DMS 273 (cell line): ENCODE results near the gene RAB1A.
"Not testable (repeated sequence)": the region's sequence is repeated elsewhere in the genome, so short reads cannot be mapped to it uniquely, and the experiment has no call there.

ENCODE experiments used
- DNase-seq: peaks from one replicate; lab custom pipeline; 2025; ENCODE audit not compliant: unreplicated experiment; lab: John Stamatoyannopoulos, UW

RAB1A gene

DNA sequence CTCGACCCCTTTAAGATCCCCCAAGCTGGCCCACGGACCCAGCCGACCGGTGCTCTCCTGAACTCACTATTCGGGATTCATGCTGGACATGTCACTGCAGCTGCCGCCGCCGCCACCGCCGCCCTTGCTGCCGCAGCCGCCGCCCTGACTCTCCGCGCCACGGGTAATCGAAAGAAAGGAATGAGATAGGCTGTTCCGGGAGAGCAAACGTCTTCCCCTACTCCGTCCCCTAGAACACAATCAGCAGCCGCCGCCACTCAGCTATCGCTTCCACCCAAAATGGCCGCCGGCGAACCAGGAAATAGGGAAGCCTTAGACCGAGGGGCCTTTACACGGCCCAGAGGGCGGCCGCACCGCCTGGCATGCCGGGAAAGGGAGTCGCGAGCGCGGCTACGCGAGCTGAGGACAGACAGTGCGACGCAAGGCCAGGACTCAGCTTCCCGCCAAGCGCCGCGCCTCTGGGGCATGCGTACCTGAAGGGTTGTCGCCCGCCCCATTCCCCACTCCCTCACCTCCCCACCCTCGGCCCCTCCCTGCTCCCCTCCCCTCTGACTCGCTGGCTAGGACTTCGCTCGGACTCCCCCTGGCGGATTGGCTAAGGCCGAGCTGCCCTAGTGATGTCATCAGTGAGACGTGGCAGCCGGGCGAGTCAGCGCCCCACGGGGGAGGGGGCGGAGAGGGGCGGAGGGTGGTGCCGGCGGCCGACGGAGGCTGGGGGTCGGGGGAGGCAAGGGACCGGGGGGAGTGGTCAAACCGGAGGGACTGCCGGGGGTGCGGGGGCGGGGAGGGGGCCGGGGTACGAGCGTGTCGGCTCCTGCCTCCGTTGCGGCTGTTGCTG, at the start of gene RAB1A:
RAB1A (minus strand) TSS at position 281 of the 838 bp plus-strand sequence; CDS start at position 90, 191 bp downstream.
- peak; percentile 100 for DNase-seq

DNA sequence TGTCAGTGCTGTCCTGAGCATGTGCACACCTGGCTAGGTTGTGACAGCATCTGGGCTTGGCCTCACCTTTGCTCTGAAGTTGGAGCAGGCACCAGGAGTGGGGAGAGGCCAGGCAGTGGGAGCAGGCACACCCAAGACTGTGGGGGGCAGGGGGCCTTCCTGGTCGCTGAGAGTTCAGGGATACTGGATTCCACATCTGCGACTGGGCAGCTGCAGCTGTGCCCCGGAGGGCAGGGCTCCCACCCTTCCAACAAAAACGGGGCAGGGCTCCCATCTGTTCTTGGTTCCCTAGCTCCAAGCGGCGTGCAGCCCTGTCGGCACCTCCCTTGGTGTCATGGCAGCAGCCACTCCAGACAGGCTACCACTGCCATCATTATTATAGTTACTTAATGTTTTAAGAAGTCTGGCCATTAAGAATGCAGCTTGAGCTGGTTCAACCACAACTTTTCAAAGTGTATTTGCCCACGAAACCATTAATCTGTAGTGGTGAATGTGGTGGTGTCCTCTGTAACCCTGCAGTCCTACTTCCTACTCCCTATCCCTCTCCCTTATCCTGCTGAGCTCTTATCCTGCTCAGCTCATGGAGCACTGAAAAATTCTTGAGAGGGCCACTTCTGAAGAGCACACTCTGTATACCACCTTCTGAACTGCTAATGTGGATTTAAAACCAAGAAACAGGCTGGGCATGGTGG, 48.0 kb upstream of the RAB1A start:
- DNase-seq: peak; percentile 43

DNA sequence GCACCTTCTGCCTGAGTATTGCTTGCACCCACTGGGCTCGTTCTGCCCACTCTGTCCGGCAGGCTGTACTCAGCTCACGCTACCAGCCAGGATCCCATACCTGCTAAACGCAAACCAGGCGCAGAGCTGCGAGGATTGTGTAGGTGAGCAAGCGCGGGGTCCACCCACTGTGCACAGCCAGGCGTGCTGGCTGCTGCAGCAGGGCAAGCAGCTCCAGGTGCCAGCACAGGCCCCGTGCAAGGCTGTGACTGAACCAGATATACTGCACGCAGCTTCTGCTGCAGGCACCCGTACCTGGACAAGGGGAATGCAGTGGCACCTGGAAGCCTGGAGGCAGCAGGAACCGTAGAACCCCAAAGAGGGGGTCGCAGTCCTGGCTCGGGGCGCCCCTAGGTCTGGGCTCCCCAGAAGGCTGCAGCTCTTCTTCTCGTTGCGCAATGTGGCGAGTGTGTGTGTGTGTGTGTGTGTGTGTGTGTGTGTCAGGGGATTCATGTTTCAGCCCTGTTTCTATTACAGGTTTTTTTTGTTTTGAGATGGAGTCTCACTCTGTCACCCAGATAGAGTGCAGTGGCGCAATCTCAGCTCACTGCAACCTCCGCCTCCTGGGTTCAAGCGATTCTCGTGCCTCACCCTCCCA, 46.1 kb upstream of the RAB1A start:
- no peak for DNase-seq

DNA sequence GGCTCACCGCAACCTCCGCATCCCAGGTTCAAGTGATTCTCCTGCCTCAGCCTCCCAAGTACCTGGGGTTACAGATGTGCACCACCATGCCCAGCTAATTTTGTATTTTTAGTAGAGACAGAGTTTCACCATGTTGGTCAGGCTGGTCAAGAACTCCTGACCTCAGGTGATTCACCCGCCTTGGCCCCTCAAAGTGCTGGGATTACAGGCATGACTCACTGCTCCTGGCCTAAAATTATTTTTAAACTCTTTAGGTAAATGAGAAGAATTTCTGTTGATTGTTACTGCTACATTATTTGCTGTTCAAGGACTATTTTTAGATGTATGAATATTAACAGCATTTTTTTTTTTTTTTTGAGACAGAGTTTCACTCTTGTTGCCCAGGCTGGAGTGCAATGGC, 44.1 kb upstream of the RAB1A start:
- not testable (repeated sequence) for DNase-seq

DNA sequence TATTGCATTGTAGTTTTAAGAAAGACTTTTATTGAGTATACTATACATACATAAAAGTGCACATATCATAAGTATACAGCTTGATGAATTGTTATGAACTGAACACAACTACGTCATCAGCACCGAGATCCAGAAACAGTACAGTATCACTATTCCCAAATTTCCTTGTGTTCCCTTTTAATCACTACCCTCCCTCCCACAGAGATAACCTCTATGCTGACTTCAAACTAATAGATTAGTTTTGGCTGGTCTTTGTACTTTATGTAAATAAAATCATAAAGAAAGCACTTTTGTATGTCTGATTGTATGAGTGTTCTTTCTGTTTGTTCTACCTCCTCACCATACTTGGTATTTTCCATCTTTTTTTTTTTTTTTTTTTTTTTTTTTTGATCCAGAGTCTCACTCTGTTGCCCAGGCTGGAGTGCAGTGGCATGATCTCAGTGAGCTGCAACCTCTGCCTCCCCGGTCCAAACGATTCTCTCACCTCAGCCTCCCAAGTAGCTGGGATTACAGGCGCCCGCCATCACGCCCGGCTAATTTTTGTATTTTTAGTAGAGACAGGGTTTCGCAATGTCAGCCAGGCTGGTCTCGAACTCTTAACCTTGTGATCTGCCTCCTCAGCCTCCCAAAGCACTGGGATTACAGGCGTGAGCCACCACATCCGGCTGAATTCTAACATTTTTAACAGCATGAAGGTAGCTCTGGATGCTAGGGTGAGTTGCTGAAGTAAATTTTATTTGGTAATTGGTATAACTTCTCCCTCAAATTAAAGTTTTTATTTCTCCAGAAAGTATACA, 43.3 kb upstream of the RAB1A start:
- no peak for DNase-seq

DNA sequence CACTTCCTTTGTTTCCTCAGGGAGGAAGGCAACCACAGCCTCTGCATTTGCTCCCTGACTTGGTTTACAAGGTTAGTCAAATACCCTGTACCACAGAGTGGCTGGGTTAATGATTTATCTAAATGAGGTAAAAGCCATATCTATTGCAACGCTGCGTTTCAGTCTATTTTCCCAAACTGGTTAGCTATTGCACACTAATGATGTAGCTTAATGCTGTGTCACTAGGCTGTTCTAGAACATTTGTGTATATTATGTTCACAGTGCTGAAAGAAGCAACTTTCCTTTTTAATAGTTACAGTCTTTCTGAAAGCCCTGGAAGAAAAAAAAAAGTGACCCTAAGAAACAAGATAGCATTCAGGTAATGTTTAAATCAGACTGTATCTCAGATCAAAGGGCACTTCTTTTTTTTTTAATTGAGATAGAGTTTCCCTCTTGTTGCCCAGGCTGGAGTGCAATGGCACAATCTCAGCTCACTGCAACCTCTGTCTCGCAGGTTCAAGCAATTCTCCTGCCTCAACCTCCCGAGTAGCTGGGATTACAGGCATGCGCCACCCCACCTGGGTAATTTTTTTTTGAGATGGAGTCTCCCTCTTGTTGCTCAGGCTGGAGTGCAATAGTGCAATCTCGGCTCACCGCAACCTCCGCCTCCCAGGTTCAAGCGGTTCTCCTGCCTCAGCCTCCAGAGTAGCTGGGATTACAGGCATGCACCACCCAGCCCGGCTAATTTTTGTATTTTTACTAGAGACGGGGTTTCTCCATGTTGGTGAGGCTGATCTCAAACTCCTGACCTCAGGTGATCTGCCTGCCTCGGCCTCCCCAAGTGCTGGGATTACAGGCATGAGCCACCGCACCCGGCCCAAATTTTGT, 40.9 kb upstream of the RAB1A start:
- DNase-seq: not testable (repeated sequence)

DNA sequence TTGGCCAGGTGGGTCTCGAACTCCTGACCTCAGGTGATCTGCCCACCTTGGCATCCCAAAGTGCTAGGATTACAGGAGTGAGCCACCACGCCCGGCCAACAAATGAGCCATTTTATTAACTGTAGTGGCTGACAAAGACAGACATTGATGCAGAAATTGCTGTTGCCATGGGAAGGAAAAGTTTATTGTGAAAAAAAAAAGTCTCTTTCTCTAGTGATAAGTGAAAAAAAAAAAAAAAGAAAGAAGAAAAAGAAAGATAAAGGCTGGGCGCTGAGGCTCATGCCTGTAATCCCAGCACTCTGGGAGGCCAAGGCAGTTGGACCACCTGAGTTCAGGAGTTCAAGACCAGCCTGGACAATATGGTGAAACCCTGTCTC, 39.8 kb upstream of the RAB1A start:
- no peak for DNase-seq

DNA sequence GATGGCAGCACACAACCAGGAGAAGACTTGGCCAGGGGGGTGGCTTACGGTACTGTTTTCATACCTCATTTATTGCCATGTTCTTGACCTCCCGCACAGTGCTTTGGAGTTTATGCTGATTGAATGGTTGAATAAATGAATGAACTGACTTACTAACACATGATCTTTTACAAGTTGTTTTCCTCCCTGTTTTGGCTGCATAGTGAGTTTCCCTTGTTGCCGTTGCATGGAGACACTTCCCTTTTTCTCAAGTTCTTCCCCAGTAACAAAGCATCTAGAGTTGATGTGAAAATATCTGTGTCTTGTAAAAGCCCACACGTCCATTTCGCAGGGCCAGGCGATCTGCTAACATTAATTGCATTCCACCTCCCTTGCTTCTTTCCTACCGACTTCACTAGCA, 35.7 kb upstream of the RAB1A start:
- no peak for DNase-seq

DNA sequence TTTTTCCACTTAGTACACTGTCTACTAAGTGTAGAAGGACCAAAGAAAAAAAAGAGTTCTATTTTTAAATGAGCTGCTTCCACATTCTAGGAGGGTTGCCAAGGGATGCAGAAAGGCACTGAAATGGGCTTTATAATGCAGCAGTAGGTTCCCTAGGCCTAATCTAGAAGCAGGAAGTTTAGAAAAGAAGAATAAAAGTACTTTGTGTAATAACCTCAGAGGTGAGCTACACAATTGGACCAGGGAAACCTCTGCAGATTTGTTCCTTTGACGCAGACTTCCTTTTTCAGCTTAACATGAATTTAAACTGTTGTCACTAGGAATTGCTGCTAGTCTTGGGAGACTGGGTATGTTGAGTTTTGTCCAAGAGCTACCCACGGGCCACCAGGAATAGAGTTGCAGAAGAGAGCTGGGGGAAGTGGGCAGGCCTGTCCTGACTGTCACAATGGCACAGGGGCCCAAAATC, 34.6 kb upstream of the RAB1A start:
- DNase-seq: no peak

DNA sequence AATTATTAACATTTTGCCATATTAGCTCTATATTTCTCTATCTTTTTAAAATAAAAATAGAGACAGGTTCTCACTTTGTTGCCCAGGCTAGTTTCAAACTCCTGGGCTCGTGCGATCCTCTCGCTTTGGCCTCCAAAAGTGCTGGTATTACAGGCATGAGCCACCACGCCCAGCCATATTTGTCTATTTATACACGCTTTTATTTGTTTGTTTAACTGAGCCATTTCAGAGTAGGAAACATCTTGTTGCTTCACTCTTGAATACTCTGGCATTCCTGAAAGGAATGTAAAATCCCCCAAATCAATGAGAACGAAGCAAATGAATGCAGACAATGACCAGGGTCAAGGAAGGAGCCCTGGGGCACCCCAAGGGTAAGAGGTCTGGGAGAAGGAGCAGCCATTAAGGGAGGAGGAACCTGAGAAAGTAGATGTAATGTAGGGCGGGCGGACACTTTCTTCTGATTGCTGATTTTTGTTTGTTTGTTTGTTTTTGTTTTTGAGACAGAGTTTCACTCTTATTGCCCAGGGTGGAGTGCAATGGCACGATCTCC, 31.7 kb upstream of the RAB1A start:
- DNase-seq: no peak

DNA sequence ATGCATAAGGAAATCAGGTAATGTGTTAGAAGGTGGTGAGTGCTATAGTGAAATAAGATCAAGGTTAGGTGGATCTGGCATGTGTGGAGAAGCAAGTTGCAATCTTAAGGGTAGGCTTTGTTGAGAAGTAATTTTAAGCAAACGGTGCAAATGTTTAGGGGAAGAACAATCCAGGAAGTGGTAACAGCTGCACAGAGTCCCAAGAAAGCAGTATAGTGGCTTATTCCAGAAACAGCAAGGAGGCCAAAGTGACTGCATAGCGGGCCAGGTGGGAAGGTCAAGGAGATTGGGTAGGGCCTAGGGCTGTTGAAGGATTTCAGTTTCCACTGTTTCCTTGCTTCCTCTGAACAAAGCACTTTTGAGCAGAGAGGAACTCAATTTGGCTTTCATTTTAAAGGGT, 30.0 kb upstream of the RAB1A start:
- no peak for DNase-seq

DNA sequence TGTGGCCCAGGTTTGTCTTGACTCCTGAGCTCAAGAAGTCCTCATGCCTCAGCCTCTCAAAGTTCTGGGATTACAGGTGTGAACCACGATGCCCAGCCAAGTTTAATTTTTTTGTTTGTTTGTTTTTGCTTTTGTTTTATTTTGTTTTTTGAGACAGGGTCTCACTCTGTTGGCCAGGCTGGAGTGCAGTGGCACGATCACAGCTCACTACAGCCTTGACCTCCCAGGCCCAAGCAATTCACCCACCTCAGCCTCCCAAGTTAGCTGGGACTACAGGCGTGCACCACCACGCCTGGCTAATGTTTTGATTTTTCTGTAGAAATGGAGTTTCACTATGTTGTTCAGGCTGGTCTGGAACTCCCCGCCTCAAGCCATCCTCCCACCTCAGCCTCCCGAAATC, 29.4 kb upstream of the RAB1A start:
- no peak for DNase-seq

DNA sequence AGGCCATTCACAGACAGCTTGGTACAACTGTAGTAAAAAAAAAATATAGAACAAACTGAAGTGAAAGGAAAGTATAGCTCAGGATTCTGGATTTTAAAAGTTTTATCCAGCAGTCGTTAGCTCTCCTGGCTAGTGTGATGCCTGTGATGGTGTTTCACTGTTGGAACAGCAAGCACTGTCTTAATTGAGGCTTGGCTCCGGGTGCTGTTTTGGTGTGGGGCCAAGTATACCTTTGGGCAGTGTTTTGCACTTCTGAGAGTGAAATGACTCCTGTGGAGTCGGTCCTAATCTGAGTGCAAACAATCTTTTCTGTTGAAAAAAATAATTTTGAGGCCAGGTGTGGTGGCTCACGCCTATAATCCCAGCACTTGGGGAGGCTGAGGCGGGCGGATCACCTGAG, 28.7 kb upstream of the RAB1A start:
- no peak for DNase-seq

DNA sequence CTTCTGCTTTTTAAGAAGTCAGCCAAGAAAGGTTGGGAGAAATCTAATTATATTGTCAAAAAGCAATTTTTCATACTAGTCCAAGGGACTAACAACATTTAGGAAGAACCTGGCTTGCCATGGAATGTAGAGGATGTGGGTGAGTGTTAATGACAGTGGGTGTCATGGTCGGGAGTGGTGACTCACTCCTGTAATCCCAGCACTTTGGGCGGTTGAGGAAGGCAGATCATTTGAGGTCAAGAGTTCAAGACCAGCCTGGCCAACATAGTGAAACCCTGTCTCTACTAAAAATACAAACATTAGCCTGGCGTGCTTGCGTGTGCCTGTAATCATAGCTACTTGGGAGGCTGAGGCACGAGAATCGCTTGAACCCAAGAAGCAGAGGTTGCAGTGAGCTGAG, 27.9 kb upstream of the RAB1A start:
- DNase-seq: not testable (repeated sequence)

DNA sequence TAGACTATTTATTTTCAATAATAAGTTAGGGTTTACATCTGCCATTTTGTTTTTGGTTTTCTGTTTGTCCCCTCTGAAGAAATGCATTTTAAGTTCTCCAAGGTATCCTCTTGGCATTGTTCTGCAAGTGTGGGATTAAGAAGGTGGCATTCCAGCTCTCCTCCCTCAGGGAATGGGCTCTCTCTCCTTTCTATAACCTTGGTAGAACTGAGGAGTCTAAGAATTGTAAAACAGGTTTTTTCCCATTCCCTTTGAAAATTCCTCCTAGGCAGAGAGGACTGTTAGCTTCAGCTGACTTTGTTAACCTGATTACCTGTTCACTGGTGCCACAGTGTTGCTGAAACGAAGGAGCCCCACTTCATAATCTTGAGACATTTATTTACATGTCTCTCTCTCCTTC, 26.1 kb upstream of the RAB1A start:
- no peak for DNase-seq

DNA sequence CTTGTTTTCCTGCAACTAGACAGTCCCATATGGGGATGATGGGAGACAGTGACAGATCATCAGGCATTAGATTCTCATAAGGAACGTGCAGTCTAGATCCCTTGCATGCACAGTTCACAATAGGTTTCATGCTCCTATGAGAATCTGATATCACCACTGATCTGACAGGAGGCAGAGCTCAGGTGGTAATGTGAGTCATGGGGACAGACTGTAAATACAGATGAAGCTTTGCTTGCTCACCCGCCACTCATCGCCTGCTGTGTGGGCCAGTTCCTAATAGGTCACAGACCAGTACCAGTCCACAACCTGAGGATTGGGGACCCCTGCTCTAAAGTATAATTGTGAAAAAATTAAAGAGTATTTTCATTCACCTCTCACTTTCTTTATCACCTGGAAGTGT, 23.6 kb upstream of the RAB1A start:
- DNase-seq: no peak

DNA sequence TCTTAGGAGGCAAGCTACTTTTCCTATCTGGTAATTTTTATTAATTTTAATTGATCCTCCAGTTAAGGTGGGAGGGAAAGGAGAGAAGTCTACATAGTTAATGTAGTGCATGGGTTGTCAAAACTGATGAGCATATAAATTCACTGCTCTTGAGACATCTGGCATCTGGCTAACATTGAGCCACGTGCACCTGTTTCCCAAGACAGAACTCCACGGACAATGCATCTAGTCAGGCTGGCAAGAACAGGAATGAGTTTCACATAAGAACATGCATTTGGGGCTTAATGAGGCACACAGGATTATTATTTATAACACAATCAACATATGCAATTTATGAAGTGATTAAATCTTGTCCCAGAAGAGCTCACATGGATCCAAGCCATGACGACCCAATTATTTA, 16.2 kb upstream of the RAB1A start:
- DNase-seq: peak; percentile 63

DNA sequence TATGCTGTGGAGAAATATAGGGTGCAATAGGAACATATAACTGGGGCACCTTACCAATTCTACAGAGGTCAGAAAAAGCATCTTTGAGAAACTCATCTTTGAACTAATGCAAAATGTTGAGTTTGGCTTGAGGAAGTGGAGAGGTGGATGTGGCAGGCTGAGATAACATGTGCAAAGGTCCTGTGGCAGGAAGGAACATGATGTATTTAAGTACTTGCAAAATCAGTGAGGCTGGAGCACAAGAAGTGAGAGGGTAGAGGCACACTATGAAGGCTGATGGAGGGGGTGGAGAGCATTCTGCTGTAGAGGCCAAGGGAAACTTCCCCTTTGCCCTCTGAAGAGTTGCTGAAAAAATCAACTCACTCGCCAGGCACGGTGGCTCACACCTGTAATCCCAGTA, 14.7 kb upstream of the RAB1A start:
- DNase-seq: no peak

DNA sequence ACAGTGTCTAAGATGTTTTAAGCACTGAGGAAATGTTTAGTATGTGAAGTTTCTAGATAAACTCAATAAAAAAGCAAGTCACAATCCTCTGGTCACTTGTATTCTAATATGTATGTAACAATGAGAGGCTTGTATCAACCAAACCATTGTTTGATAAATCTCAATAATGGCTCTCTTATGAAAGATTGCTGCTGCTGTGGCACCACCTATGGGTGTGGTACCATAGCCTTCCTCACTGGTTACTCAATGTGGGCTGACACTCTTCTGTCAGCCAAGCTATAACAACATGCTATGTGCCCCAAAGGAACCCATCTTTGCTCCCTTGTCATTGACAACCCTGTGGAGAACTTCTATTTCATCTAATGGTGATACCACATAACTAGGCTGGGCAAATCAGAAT, 12.6 kb upstream of the RAB1A start:
- DNase-seq: peak; percentile 24

DNA sequence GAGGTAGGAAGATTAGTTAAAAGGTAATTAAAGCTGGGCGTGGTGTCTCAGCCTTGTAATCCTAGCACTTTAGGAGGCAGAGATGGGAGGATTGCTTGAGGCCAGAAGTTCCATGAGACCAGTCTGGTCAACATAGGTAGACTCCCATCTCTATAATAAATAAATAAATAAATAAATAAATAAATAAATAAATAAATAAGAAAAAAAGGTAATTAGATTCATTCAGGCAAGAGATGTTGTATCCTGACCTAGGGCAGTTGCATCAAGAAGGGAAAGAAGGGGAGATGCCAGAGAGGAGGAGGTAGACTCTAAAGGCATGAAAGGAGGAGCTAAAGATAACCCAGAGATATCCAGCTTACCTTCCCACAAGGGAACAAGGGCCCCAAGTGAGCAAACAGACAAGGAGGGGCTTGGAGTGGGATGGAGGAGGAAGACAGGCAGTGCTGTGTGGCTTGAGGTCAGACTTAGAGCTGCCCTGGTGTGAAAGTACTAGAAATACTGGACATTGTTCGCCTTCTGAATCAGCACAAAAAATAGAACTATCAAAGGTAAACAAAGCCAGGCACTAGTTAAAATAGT, 7.4 kb upstream of the RAB1A start:
- no peak for DNase-seq
